Activated T-helper 2 cell treated with anti-CD3 and anti-CD28 coated beads, Interferon-gamma antibody, Interleukin-2, Interleukin-4, amounts not matched to agents 10 μg/mL and 5 μg/mL and 100 μg/mL, durations not matched to agents 14 hours and 24 hours and 36 hours (primary cell): ENCODE results near the gene TEPSIN. TPM values are rescaled to one million over a fixed set of nuclear protein-coding genes. Genes with fewer than 3 reads are reported as not detected.

Source experiments
- DNase-seq: peaks from one replicate; pipeline ENCODE4 v3.0.0; 2021; ENCODE audit warnings: low spot score
- H3K27ac Mint-ChIP-seq: one replicate; pipeline ENCODE4 v1.8.0; 2021; ENCODE audit warnings: mixed read lengths
- H3K27me3 Mint-ChIP-seq: one replicate; pipeline ENCODE4 v1.8.0; 2021; ENCODE audit warnings: low read depth, mixed read lengths
- H3K36me3 Mint-ChIP-seq: one replicate; pipeline ENCODE4 v1.8.0; 2021; ENCODE audit warnings: low read depth, mixed read lengths
- H3K4me1 Mint-ChIP-seq: one replicate; pipeline ENCODE4 v1.8.0; 2021; ENCODE audit warnings: low read depth, mixed read lengths
- H3K4me3 Mint-ChIP-seq: one replicate; pipeline ENCODE4 v1.8.0; 2021; ENCODE audit warnings: low read depth, mild to moderate bottlenecking, moderate library complexity, mixed read lengths
- H3K9me3 Mint-ChIP-seq: one replicate; pipeline ENCODE4 v1.8.0; 2021; ENCODE audit warnings: mixed read lengths
- intact Hi-C: fragments of 100-400 bp; cut with micrococcal nuclease; formaldehyde crosslinking; loops from one replicate; pipeline ENCODE4 v1.15.1; 2023
- total RNA-seq: library from RNA; stranded (reverse); gene quantifications from 2 replicates; pipeline ENCODE4 v1.2.3, GENCODE V29; 2022

Gene TEPSIN
- total RNA-seq, 1 donor from 2014 or later, result 39.1 TPM

- intact Hi-C loops, result no loop called here
- H3K36me3 Mint-ChIP-seq, result peaks cover 51% of the 10 kb centered on the region
- no peak overlapping the region for H3K4me3 Mint-ChIP-seq
- H3K27me3 Mint-ChIP-seq, result no peaks in the 10 kb centered on the region
- H3K4me1 Mint-ChIP-seq, result no peaks in the 10 kb centered on the region
- H3K27ac Mint-ChIP-seq, result no peak overlapping the region
- no peaks in the 10 kb centered on the region for H3K9me3 Mint-ChIP-seq
- no peak for DNase-seq
These were observed 24.7 kb upstream of the TEPSIN start for GRCh38 chr17:81263371-81264181.

GRCh38 chr17:81261582-81262336 is 22.9 kb upstream of the TEPSIN start:
- peaks cover 41% of the 10 kb centered on the region for H3K36me3 Mint-ChIP-seq
- no peaks in the 10 kb centered on the region for H3K4me1 Mint-ChIP-seq
- intact Hi-C loops, result no loop called here
- no peaks in the 10 kb centered on the region for H3K27me3 Mint-ChIP-seq
- H3K27ac Mint-ChIP-seq, result no peak overlapping the region
- no peak overlapping the region for H3K4me3 Mint-ChIP-seq
- H3K9me3 Mint-ChIP-seq, result no peaks in the 10 kb centered on the region
- DNase-seq, result no peak

- no peaks in the 10 kb centered on the region for H3K9me3 Mint-ChIP-seq
- peaks cover 39% of the 10 kb centered on the region for H3K36me3 Mint-ChIP-seq
- H3K27ac Mint-ChIP-seq, result no peak overlapping the region
- DNase-seq, result no peak
- no peaks in the 10 kb centered on the region for H3K27me3 Mint-ChIP-seq
- no peaks in the 10 kb centered on the region for H3K4me1 Mint-ChIP-seq
- H3K4me3 Mint-ChIP-seq, result no peak overlapping the region
- intact Hi-C loops, result no loop called here
These were observed 22.2 kb upstream of the TEPSIN start for GRCh38 chr17:81261096-81261495.

GRCh38 chr17:81260641-81261040 is 21.8 kb upstream of the TEPSIN start:
- Mint-ChIP-seq H3K27me3 (no peaks in the 10 kb centered on the region), H3K4me1 (no peaks in the 10 kb centered on the region), H3K4me3 (no peak overlapping the region), H3K27ac (no peak overlapping the region), H3K9me3 (no peaks in the 10 kb centered on the region), H3K36me3 (peaks cover 37% of the 10 kb centered on the region)
- intact Hi-C loops, result no loop called here
- DNase-seq, result no peak

DNA sequence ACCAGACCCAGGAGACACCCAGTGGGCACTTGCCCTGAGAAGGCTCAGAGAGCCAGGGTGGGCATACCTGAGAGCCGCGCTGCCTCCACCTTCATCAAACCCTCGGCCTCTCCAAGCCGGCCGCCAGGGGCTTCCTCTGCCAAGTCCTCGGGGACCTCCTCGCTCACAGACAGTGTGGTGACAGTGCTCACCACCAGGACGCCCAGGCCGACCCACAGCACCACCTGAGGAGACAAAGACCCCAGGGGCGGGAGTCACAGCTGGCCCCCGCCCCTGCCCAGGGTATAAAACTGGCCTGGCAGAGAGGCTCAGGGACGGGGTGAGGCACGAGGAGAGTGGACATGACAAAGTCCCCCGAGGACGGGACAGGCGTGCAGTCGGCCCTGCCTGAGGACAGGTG is 21.3 kb upstream of the TEPSIN start:
- Mint-ChIP-seq H3K4me3 (no peak overlapping the region), H3K27ac (no peak overlapping the region), H3K36me3 (peaks cover 33% of the 10 kb centered on the region), H3K27me3 (no peaks in the 10 kb centered on the region), H3K4me1 (no peaks in the 10 kb centered on the region), H3K9me3 (no peaks in the 10 kb centered on the region)
- DNase-seq, result no peak
- intact Hi-C loops, result no loop called here

DNA sequence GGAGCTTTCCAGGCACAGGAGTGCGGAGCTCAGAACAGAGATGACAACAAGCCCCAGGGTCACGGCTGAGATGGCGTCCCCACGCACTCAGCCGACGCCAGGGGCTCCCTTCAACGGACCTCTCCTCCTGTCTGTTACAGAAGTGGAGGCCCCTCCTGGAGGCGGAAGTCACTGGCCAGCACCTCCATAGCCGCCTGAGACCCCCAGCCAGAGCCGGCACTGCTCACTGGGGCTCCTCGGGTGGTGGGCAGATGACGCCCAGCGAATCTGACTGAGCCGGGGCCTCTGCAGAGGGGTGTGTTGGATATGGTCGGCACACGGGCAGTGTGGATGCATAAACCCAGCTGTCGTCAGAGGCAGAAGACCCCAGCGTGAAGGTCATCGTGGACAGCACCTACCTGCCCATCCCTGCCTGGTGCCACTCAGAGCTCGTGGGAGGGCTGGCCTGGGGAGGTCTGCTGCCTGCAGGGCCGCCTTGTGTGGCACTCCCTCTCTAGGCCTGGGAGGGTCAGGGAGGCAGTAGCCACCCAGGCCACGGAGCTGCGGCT is 20.3 kb upstream of the TEPSIN start:
- intact Hi-C loops, result no loop called here
- Mint-ChIP-seq H3K9me3 (no peaks in the 10 kb centered on the region), H3K36me3 (peaks cover 22% of the 10 kb centered on the region)

DNA sequence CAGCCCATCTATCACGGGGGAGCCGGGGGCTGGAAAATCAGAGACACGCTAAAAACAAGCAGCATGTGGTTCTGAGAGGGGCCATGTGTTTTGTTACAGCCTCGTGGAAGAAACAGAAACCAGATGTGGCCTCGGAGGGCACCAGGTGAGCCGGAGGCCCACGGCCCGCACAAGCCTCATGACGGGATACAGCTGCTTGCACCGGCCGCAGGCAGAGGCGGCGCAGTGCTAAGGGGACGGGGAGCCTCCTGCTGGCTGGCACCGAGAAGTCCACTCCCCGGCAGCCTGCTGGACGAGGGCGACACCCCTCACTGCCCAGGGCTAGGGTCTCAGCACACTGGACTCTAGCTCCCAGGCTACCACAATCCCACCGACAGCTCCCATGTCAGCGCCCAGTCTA is 19.4 kb upstream of the TEPSIN start:
- H3K9me3 Mint-ChIP-seq, result no peaks in the 10 kb centered on the region
- H3K4me3 Mint-ChIP-seq, result no peak overlapping the region
- no peak overlapping the region for H3K27ac Mint-ChIP-seq
- H3K36me3 Mint-ChIP-seq, result peaks cover 26% of the 10 kb centered on the region
- intact Hi-C loops, result no loop called here
- no peak for DNase-seq
- peaks cover 2% of the 10 kb centered on the region for H3K4me1 Mint-ChIP-seq
- H3K27me3 Mint-ChIP-seq, result no peaks in the 10 kb centered on the region

More for the DNA sequence above, 20.3 kb upstream of the TEPSIN start:
- H3K27ac Mint-ChIP-seq, result no peak overlapping the region
- no peaks in the 10 kb centered on the region for H3K4me1 Mint-ChIP-seq
- DNase-seq, result no peak
- no peak overlapping the region for H3K4me3 Mint-ChIP-seq
- H3K27me3 Mint-ChIP-seq, result no peaks in the 10 kb centered on the region

DNA sequence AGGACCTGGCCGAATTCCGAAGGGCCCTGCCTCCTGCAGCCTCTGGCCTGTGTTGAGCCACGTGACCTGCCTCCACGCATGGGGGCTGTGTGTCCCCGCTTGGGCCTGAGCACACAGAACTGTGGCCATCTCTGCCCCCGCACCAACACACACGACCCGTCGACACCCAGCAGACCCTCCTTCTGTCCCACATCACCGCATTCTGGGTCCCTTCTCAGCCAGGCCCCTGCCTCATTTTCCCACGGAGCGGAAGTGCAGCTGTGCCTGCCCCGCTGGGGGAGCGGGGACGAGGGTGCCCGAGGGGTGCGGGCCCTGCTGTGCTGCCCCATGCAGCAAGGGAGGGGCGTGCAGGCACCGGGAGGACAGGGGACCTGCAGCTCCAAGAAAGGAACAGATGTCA is 18.7 kb upstream of the TEPSIN start:
- H3K4me1 Mint-ChIP-seq, result peaks cover 2% of the 10 kb centered on the region
- H3K4me3 Mint-ChIP-seq, result no peak overlapping the region
- no peak overlapping the region for H3K27ac Mint-ChIP-seq
- H3K27me3 Mint-ChIP-seq, result no peaks in the 10 kb centered on the region
- no peak for DNase-seq
- H3K36me3 Mint-ChIP-seq, result peaks cover 26% of the 10 kb centered on the region
- intact Hi-C loops, result no loop called here
- H3K9me3 Mint-ChIP-seq, result no peaks in the 10 kb centered on the region

GRCh38 chr17:81256616-81257015 is 17.8 kb upstream of the TEPSIN start:
- H3K4me1 Mint-ChIP-seq, result peaks cover 2% of the 10 kb centered on the region
- H3K36me3 Mint-ChIP-seq, result peaks cover 27% of the 10 kb centered on the region
- no peak overlapping the region for H3K27ac Mint-ChIP-seq
- H3K9me3 Mint-ChIP-seq, result no peaks in the 10 kb centered on the region
- intact Hi-C loops, result no loop called here
- no peak for DNase-seq
- no peak overlapping the region for H3K4me3 Mint-ChIP-seq
- H3K27me3 Mint-ChIP-seq, result no peaks in the 10 kb centered on the region

- peaks cover 30% of the 10 kb centered on the region for H3K36me3 Mint-ChIP-seq
- DNase-seq, result no peak
- intact Hi-C loops, result loop anchor here (5.0 kb wide), 1 partner anchor 297 kb away; the partner anchor contains the start of gene FAAP100
- no peak overlapping the region for H3K27ac Mint-ChIP-seq
- no peaks in the 10 kb centered on the region for H3K9me3 Mint-ChIP-seq
- peaks cover 2% of the 10 kb centered on the region for H3K4me1 Mint-ChIP-seq
- no peaks in the 10 kb centered on the region for H3K27me3 Mint-ChIP-seq
- no peak overlapping the region for H3K4me3 Mint-ChIP-seq
These were observed 16.3 kb upstream of the TEPSIN start for GRCh38 chr17:81254955-81255717.

- H3K36me3 Mint-ChIP-seq, result peaks cover 32% of the 10 kb centered on the region
- no peak overlapping the region for H3K4me3 Mint-ChIP-seq
- H3K27ac Mint-ChIP-seq, result peak overlapping the region; percentile 2
- DNase-seq, result peak; percentile 41
- no peaks in the 10 kb centered on the region for H3K9me3 Mint-ChIP-seq
- H3K27me3 Mint-ChIP-seq, result no peaks in the 10 kb centered on the region
- peaks cover 2% of the 10 kb centered on the region for H3K4me1 Mint-ChIP-seq
- intact Hi-C loops, result loop anchor here (2.0 to 5.0 kb wide), 2 partner anchors 231 to 299 kb away; partner anchors contain the start of gene FAAP100
These were observed 14.7 kb upstream of the TEPSIN start for GRCh38 chr17:81253358-81254131.

- intact Hi-C loops, result loop anchor here (2.0 to 5.0 kb wide), 2 partner anchors 232 to 299 kb away; partner anchors contain the start of gene FAAP100
- H3K9me3 Mint-ChIP-seq, result no peaks in the 10 kb centered on the region
- H3K27ac Mint-ChIP-seq, result no peak overlapping the region
- peaks cover 2% of the 10 kb centered on the region for H3K4me1 Mint-ChIP-seq
- H3K36me3 Mint-ChIP-seq, result peaks cover 32% of the 10 kb centered on the region
- H3K27me3 Mint-ChIP-seq, result no peaks in the 10 kb centered on the region
- H3K4me3 Mint-ChIP-seq, result no peak overlapping the region
- no peak for DNase-seq
These were observed 14.1 kb upstream of the TEPSIN start for GRCh38 chr17:81252987-81253329.
